SK-N-SH treated with all-trans-retinoic acid at 6 μM for 48 hours (cell line): ENCODE data around the gene MLLT6.

Experiments
- ATAC-seq: fragments of 200-7000 bp; cut with Tn5 transposase; 3 replicates; pipeline ENCODE4 v1.9.1; 2020; ENCODE audit warnings: mild to moderate bottlenecking, moderate library complexity
- ARNTL ChIP-seq: fragments of 450-650 bp; formaldehyde crosslinking; IDR thresholded peaks from 2 replicates; pipeline ENCODE4 v1.5.0; 2020; ENCODE audit warnings: low read depth, mild to moderate bottlenecking, moderate library complexity, borderline replicate concordance
- CREB5 ChIP-seq: fragments of 250-450 bp; sonication (Bioruptor Pico); IDR thresholded peaks from 2 replicates; pipeline ENCODE4 v1.5.1; 2020; ENCODE audit warnings: low read depth, mild to moderate bottlenecking, moderate library complexity
- CSDC2 ChIP-seq: fragments of 250-450 bp; sonication (Bioruptor Pico); IDR thresholded peaks from 2 replicates; pipeline ENCODE4 v1.5.0; 2020; ENCODE audit warnings: mild to moderate bottlenecking, moderate library complexity
- ESRRG ChIP-seq: fragments of 250-450 bp; sonication (Bioruptor Pico); IDR thresholded peaks from 2 replicates; pipeline ENCODE4 v1.6.1; 2021; ENCODE audit warnings: mild to moderate bottlenecking
- GLIS3 ChIP-seq: fragments of 250-450 bp; sonication (Bioruptor Pico); IDR thresholded peaks from 2 replicates; pipeline ENCODE4 v1.5.0; 2020; ENCODE audit warnings: mild to moderate bottlenecking, moderate library complexity
- ISL1 ChIP-seq: fragments of 250-450 bp; sonication (Bioruptor Pico); IDR thresholded peaks from 2 replicates; pipeline ENCODE4 v2.1.2; 2022; ENCODE audit warnings: mild to moderate bottlenecking, moderate library complexity
- OSR1 ChIP-seq: fragments of 250-450 bp; sonication (Bioruptor Pico); IDR thresholded peaks from 2 replicates; pipeline ENCODE4 v1.8.0; 2022; ENCODE audit warnings: moderate library complexity, mild to moderate bottlenecking, inconsistent platforms
- PATZ1 ChIP-seq: fragments of 250-450 bp; sonication (Bioruptor Pico); IDR thresholded peaks from 2 replicates; pipeline ENCODE4 v1.8.0; 2020; ENCODE audit warnings: mild to moderate bottlenecking, moderate library complexity, borderline replicate concordance
- PPARA ChIP-seq: fragments of 250-450 bp; sonication (Bioruptor Pico); IDR thresholded peaks from 2 replicates; pipeline ENCODE4 v1.5.0; 2020; ENCODE audit warnings: mild to moderate bottlenecking, borderline replicate concordance
- RARB ChIP-seq: fragments of 250-450 bp; sonication (Bioruptor Pico); IDR thresholded peaks from 2 replicates; pipeline ENCODE4 v1.8.0; 2021; ENCODE audit warnings: mild to moderate bottlenecking, moderate library complexity
- SNAI2 ChIP-seq: fragments of 250-450 bp; sonication (Bioruptor Pico); IDR thresholded peaks from 2 replicates; pipeline ENCODE4 v1.5.0; 2020; ENCODE audit warnings: mild to moderate bottlenecking, moderate library complexity
- TCF4 ChIP-seq: fragments of 250-450 bp; sonication (Bioruptor Pico); IDR thresholded peaks from 2 replicates; pipeline ENCODE4 v1.8.0; 2021; ENCODE audit warnings: mild to moderate bottlenecking, moderate library complexity, borderline replicate concordance
- TOX ChIP-seq: fragments of 250-450 bp; sonication (Bioruptor Pico); IDR thresholded peaks from 2 replicates; pipeline ENCODE4 v1.8.0; 2021; ENCODE audit warnings: mild to moderate bottlenecking, moderate library complexity, borderline replicate concordance
- ZC3H10 ChIP-seq: fragments of 250-450 bp; sonication (Bioruptor Pico); IDR thresholded peaks from 2 replicates; pipeline ENCODE4 v1.5.1; 2021; ENCODE audit warnings: mild to moderate bottlenecking, moderate library complexity
- ZFP3 ChIP-seq: fragments of 250-450 bp; sonication (Bioruptor Pico); IDR thresholded peaks from 2 replicates; pipeline ENCODE4 v1.5.0; 2020; ENCODE audit warnings: mild to moderate bottlenecking, moderate library complexity
- ZFP30 ChIP-seq: fragments of 450-650 bp; formaldehyde crosslinking; IDR thresholded peaks from 2 replicates; pipeline ENCODE4 v1.5.0; 2022; ENCODE audit warnings: mild to moderate bottlenecking, moderate library complexity
- ZNF565 ChIP-seq: fragments of 450-650 bp; formaldehyde crosslinking; conservative IDR thresholded peaks from 2 replicates; pipeline ENCODE4 v1.5.0; 2020; ENCODE audit warnings: low read depth, mild to moderate bottlenecking, moderate library complexity
- ZNF70 ChIP-seq: fragments of 450-650 bp; formaldehyde crosslinking; IDR thresholded peaks from 2 replicates; pipeline ENCODE4 v1.5.0; 2020; ENCODE audit warnings: mild to moderate bottlenecking, moderate library complexity
- ZNF8 ChIP-seq: fragments of 450-650 bp; formaldehyde crosslinking; IDR thresholded peaks from 2 replicates; pipeline ENCODE4 v1.5.0; 2020; ENCODE audit warnings: mild to moderate bottlenecking, moderate library complexity
- TF ChIP-seq, protein P1 (sequence below): fragments of 250-450 bp; sonication (Bioruptor Pico); IDR thresholded peaks from 2 replicates; pipeline ENCODE4 v1.5.0; 2020; ENCODE audit warnings: mild to moderate bottlenecking, moderate library complexity
- TF ChIP-seq, protein P2 (sequence below): fragments of 250-450 bp; sonication (Bioruptor Pico); IDR thresholded peaks from 2 replicates; pipeline ENCODE4 v1.5.1; 2021; ENCODE audit warnings: mild to moderate bottlenecking, moderate library complexity

Gene MLLT6

DNA sequence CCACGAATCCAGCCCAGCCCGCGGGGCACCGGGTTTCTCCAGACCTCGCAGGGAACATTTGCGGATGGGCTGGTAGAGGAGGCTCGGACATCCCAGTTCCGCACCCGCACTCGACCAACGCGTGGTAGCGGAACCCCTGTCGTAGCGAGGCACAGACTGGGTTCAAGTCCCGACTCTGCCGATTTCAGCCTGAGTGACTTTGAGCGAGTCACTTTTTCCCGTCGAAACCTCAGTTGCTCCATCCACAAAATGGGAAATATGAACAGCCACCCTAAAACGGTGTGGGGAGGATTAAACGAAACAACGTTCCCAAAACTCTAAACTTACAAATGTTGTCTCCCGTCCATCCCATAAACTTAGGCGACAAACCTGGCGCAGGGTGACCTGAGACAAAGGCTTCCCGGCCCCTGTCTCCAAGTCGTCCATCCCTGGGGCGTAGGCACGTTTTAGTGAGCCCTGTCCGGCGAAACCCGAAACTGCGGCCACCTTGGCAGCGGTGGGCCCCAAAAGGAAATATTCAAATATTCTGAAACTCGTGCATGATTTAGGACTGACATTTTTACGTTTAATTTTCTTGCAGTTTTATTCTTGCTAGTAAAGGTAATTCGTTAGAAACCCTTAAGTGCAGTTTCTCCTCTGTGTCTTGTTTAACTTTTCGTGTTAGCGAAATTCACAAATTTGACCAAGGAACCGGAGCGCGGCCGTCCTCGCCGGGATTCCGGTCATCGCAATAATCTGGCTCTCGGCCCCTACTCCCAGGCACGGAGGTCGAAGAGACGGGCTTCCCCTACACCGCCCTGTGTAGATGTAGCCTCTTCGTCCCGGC is 1.9 kb upstream of the MLLT6 start:
- no peak for ATAC-seq
- TF ChIP-seq, protein P1, sequence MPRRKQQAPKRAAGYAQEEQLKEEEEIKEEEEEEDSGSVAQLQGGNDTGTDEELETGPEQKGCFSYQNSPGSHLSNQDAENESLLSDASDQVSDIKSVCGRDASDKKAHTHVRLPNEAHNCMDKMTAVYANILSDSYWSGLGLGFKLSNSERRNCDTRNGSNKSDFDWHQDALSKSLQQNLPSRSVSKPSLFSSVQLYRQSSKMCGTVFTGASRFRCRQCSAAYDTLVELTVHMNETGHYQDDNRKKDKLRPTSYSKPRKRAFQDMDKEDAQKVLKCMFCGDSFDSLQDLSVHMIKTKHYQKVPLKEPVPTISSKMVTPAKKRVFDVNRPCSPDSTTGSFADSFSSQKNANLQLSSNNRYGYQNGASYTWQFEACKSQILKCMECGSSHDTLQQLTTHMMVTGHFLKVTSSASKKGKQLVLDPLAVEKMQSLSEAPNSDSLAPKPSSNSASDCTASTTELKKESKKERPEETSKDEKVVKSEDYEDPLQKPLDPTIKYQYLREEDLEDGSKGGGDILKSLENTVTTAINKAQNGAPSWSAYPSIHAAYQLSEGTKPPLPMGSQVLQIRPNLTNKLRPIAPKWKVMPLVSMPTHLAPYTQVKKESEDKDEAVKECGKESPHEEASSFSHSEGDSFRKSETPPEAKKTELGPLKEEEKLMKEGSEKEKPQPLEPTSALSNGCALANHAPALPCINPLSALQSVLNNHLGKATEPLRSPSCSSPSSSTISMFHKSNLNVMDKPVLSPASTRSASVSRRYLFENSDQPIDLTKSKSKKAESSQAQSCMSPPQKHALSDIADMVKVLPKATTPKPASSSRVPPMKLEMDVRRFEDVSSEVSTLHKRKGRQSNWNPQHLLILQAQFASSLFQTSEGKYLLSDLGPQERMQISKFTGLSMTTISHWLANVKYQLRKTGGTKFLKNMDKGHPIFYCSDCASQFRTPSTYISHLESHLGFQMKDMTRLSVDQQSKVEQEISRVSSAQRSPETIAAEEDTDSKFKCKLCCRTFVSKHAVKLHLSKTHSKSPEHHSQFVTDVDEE = no peak
- TF ChIP-seq, all 23 proteins: peak for 0

GRCh38 chr17:38703742-38704605 is 1.1 kb upstream of the MLLT6 start:
- ATAC-seq = no peak

DNA sequence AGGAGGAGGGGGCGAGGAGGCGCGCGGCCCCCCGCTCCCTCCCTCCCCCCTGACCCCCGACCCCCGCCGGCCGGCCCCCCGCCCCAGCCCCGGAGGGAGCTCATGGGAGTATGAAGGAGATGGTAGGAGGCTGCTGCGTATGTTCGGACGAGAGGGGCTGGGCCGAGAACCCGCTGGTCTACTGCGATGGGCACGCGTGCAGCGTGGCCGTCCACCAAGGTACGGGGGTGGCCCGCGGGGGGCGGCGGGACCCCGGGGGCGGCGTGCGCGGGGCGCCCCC is 390 bp downstream of the MLLT6 start:
- TF ChIP-seq RARB (CRISPR knock-in tag) = no peak
- TF ChIP-seq ARNTL (CRISPR knock-in tag) = no peak
- no peak for TF ChIP-seq PPARA (CRISPR knock-in tag)
- no peak for TF ChIP-seq TCF4
- TF ChIP-seq CREB5 = no peak
- peak; percentile 17; the same call in 2 of the 3 replicates for ATAC-seq

More at GRCh38 chr17:38703742-38704605, 1.1 kb upstream of the MLLT6 start:
- no peak for TF ChIP-seq ZC3H10
- TF ChIP-seq OSR1 = no peak
- TF ChIP-seq CSDC2 = no peak
- no peak for TF ChIP-seq CREB5
- no peak for TF ChIP-seq TOX (CRISPR knock-in tag)
- no peak for TF ChIP-seq TCF4
- no peak for TF ChIP-seq PATZ1 (CRISPR knock-in tag)
- TF ChIP-seq ISL1 = no peak
- no peak for TF ChIP-seq PPARA (CRISPR knock-in tag)
- TF ChIP-seq ZNF70 (CRISPR knock-in tag) = no peak
- no peak for TF ChIP-seq ZFP3 (CRISPR knock-in tag)
- no peak for TF ChIP-seq ZNF8 (CRISPR knock-in tag)
- no peak for TF ChIP-seq SNAI2
- TF ChIP-seq ESRRG (CRISPR knock-in tag) = no peak
- TF ChIP-seq, protein P2, sequence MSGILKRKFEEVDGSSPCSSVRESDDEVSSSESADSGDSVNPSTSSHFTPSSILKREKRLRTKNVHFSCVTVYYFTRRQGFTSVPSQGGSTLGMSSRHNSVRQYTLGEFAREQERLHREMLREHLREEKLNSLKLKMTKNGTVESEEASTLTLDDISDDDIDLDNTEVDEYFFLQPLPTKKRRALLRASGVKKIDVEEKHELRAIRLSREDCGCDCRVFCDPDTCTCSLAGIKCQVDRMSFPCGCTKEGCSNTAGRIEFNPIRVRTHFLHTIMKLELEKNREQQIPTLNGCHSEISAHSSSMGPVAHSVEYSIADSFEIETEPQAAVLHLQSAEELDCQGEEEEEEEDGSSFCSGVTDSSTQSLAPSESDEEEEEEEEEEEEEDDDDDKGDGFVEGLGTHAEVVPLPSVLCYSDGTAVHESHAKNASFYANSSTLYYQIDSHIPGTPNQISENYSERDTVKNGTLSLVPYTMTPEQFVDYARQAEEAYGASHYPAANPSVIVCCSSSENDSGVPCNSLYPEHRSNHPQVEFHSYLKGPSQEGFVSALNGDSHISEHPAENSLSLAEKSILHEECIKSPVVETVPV (CRISPR knock-in tag) = no peak
- no peak for TF ChIP-seq ZFP30 (CRISPR knock-in tag)
- no peak for TF ChIP-seq ZNF565 (CRISPR knock-in tag)
- no peak for TF ChIP-seq RARB (CRISPR knock-in tag)
- TF ChIP-seq GLIS3 (CRISPR knock-in tag) = no peak
